Memory B cell (primary cell): ENCODE measurements around the gene UBXN6.

Experiments
- ATAC-seq: fragments of 150-1000 bp; cut with Tn5 transposase; 2 replicates; pipeline ENCODE4 v1.10.0; 2021; ENCODE audit warnings: low read depth, mild to moderate bottlenecking, moderate library complexity
- DNase-seq, 2 donors: peaks; one replicate each; pipeline ENCODE4 v3.0.0; 2022; ENCODE audit warnings: low spot score in 2 of 2
- H3K27ac Mint-ChIP-seq: one replicate; pipeline ENCODE4 v1.8.0; 2022; ENCODE audit warnings: mild to moderate bottlenecking, moderate library complexity, mixed read lengths
- H3K27me3 Mint-ChIP-seq: one replicate; pipeline ENCODE4 v1.8.0; 2022; ENCODE audit warnings: mixed read lengths
- H3K36me3 Mint-ChIP-seq: one replicate; pipeline ENCODE4 v1.8.0; 2022; ENCODE audit warnings: mild to moderate bottlenecking, mixed read lengths
- H3K4me1 Mint-ChIP-seq: one replicate; pipeline ENCODE4 v1.8.0; 2022; ENCODE audit warnings: mixed read lengths
- H3K4me3 Mint-ChIP-seq: one replicate; pipeline ENCODE4 v1.8.0; 2022; ENCODE audit warnings: mild to moderate bottlenecking, moderate library complexity, mixed read lengths
- H3K9me3 Mint-ChIP-seq: one replicate; pipeline ENCODE4 v1.8.0; 2022; ENCODE audit warnings: mixed read lengths

The UBXN6 gene

GRCh38 chr19:4444765-4445741, 12.5 kb downstream of the UBXN6 start:
- no peak overlapping the region for H3K4me3 Mint-ChIP-seq

GRCh38 chr19:4443966-4444764, 13.4 kb downstream of the UBXN6 start:
- ATAC-seq: no peak
- H3K4me1 Mint-ChIP-seq: peaks cover 10% of the 10 kb centered on the region
- no peaks in the 10 kb centered on the region for H3K27me3 Mint-ChIP-seq
- H3K36me3 Mint-ChIP-seq: peaks cover 5% of the 10 kb centered on the region
- DNase-seq: no peak
- peak overlapping the region; percentile 82 for H3K27ac Mint-ChIP-seq
- H3K9me3 Mint-ChIP-seq: no peaks in the 10 kb centered on the region
- H3K4me3 Mint-ChIP-seq: no peak overlapping the region

More at GRCh38 chr19:4444765-4445741, 12.5 kb downstream of the UBXN6 start:
- no peaks in the 10 kb centered on the region for H3K9me3 Mint-ChIP-seq
- peak overlapping the region; percentile 82 for H3K27ac Mint-ChIP-seq
- DNase-seq: no peak
- H3K27me3 Mint-ChIP-seq: no peaks in the 10 kb centered on the region
- H3K36me3 Mint-ChIP-seq: peaks cover 9% of the 10 kb centered on the region
- H3K4me1 Mint-ChIP-seq: peaks cover 10% of the 10 kb centered on the region
- no peak for ATAC-seq

GRCh38 chr19:4443188-4443587, 14.4 kb downstream of the UBXN6 start:
- H3K27ac Mint-ChIP-seq: peak overlapping the region; percentile 95

GRCh38 chr19:4442819-4443146, 14.8 kb downstream of the UBXN6 start:
- Mint-ChIP-seq H3K36me3 (peaks cover 5% of the 10 kb centered on the region), H3K4me3 (peak overlapping the region; percentile 90), H3K27ac (peak overlapping the region; percentile 95), H3K9me3 (no peaks in the 10 kb centered on the region), H3K27me3 (no peaks in the 10 kb centered on the region), H3K4me1 (peaks cover 10% of the 10 kb centered on the region)
- ATAC-seq (no peak), DNase-seq (no peak)

More at GRCh38 chr19:4443188-4443587, 14.4 kb downstream of the UBXN6 start:
- Mint-ChIP-seq H3K4me3 (peak overlapping the region; percentile 43), H3K27me3 (no peaks in the 10 kb centered on the region), H3K4me1 (peaks cover 10% of the 10 kb centered on the region), H3K9me3 (no peaks in the 10 kb centered on the region), H3K36me3 (peaks cover 5% of the 10 kb centered on the region)
- ATAC-seq (no peak), DNase-seq (no peak)

GRCh38 chr19:4441994-4442818, 15.4 kb downstream of the UBXN6 start:
- no peaks in the 10 kb centered on the region for H3K9me3 Mint-ChIP-seq
- H3K4me3 Mint-ChIP-seq: peak overlapping the region; percentile 90
- H3K27ac Mint-ChIP-seq: peak overlapping the region; percentile 95
- ATAC-seq: peak; percentile 78
- H3K36me3 Mint-ChIP-seq: peaks cover 5% of the 10 kb centered on the region
- peaks cover 10% of the 10 kb centered on the region for H3K4me1 Mint-ChIP-seq
- no peaks in the 10 kb centered on the region for H3K27me3 Mint-ChIP-seq
- DNase-seq: no peak

GRCh38 chr19:4439243-4439642, 18.4 kb downstream of the UBXN6 start:
- Mint-ChIP-seq H3K4me1 (peaks cover 15% of the 10 kb centered on the region), H3K27ac (peak overlapping the region; percentile 69), H3K4me3 (no peak overlapping the region), H3K9me3 (no peaks in the 10 kb centered on the region), H3K36me3 (peaks cover 6% of the 10 kb centered on the region), H3K27me3 (no peaks in the 10 kb centered on the region)
- DNase-seq (no peak), ATAC-seq (no peak)

- Mint-ChIP-seq H3K36me3 (peaks cover 6% of the 10 kb centered on the region), H3K4me3 (no peak overlapping the region), H3K27ac (no peak overlapping the region), H3K9me3 (no peaks in the 10 kb centered on the region), H3K4me1 (peaks cover 10% of the 10 kb centered on the region), H3K27me3 (no peaks in the 10 kb centered on the region)
- ATAC-seq (no peak), DNase-seq (no peak)
Measured at GRCh38 chr19:4437103-4437502, 20.5 kb downstream of the UBXN6 start.

GRCh38 chr19:4436231-4436630, 21.4 kb downstream of the UBXN6 start:
- H3K9me3 Mint-ChIP-seq: no peaks in the 10 kb centered on the region
- ATAC-seq: no peak
- DNase-seq: no peak
- H3K27me3 Mint-ChIP-seq: no peaks in the 10 kb centered on the region
- H3K4me3 Mint-ChIP-seq: no peak overlapping the region
- no peak overlapping the region for H3K27ac Mint-ChIP-seq
- peaks cover 6% of the 10 kb centered on the region for H3K36me3 Mint-ChIP-seq
- peaks cover 16% of the 10 kb centered on the region for H3K4me1 Mint-ChIP-seq

- Mint-ChIP-seq H3K27me3 (no peaks in the 10 kb centered on the region), H3K9me3 (no peaks in the 10 kb centered on the region), H3K36me3 (peaks cover 6% of the 10 kb centered on the region), H3K4me1 (peaks cover 25% of the 10 kb centered on the region), H3K27ac (peak overlapping the region; percentile 72), H3K4me3 (no peak overlapping the region)
- ATAC-seq (no peak), DNase-seq (no peak)
Measured at GRCh38 chr19:4434391-4434790, 23.2 kb downstream of the UBXN6 start.

- peak overlapping the region; percentile 11 for H3K4me3 Mint-ChIP-seq
- H3K4me1 Mint-ChIP-seq: peaks cover 29% of the 10 kb centered on the region
- no peaks in the 10 kb centered on the region for H3K27me3 Mint-ChIP-seq
- ATAC-seq: no peak
- peaks cover 6% of the 10 kb centered on the region for H3K36me3 Mint-ChIP-seq
- H3K27ac Mint-ChIP-seq: no peak overlapping the region
- DNase-seq: no peak
- no peaks in the 10 kb centered on the region for H3K9me3 Mint-ChIP-seq
Measured at GRCh38 chr19:4432918-4433506, 24.6 kb downstream of the UBXN6 start.

- peak; percentile 52 for DNase-seq
- Mint-ChIP-seq H3K4me1 (peaks cover 29% of the 10 kb centered on the region), H3K4me3 (peak overlapping the region; percentile 87), H3K36me3 (peaks cover 6% of the 10 kb centered on the region), H3K27me3 (no peaks in the 10 kb centered on the region), H3K9me3 (no peaks in the 10 kb centered on the region), H3K27ac (peak overlapping the region; percentile 95)
- ATAC-seq: peak; percentile 74
Measured at GRCh38 chr19:4431808-4432674, 25.6 kb downstream of the UBXN6 start.

- Mint-ChIP-seq H3K4me3 (peak overlapping the region; percentile 87), H3K27ac (peak overlapping the region; percentile 95)
Measured at GRCh38 chr19:4431296-4431695, 26.3 kb downstream of the UBXN6 start.

More at GRCh38 chr19:4431296-4431695, 26.3 kb downstream of the UBXN6 start:
- no peaks in the 10 kb centered on the region for H3K27me3 Mint-ChIP-seq
- peak; percentile 3 for ATAC-seq
- peaks cover 29% of the 10 kb centered on the region for H3K4me1 Mint-ChIP-seq
- peaks cover 6% of the 10 kb centered on the region for H3K36me3 Mint-ChIP-seq
- no peaks in the 10 kb centered on the region for H3K9me3 Mint-ChIP-seq
- DNase-seq: no peak
